ENCODE data around the gene RPS5.

DNA sequence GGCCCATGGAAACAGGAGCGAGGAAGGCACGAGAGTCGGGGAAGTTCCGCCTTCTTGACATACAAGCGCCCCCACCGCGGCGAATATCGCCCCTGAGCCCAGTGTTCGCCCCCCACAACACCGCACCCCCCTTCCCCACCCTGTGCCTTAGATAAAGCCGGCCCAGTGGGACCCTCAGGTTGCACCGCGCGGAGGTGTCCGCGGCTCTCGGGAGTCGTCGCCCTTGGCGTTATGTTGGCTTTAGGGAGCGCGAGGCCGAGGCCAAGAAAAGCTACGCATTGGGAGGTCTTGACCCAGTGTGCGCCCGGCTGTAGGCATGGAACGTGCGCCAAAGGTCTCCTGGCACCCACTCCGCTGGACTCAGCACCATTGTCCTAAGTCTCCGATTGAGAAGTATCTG is 53.5 kb downstream of the RPS5 start:
- TF ChIP-seq, protein P1, sequence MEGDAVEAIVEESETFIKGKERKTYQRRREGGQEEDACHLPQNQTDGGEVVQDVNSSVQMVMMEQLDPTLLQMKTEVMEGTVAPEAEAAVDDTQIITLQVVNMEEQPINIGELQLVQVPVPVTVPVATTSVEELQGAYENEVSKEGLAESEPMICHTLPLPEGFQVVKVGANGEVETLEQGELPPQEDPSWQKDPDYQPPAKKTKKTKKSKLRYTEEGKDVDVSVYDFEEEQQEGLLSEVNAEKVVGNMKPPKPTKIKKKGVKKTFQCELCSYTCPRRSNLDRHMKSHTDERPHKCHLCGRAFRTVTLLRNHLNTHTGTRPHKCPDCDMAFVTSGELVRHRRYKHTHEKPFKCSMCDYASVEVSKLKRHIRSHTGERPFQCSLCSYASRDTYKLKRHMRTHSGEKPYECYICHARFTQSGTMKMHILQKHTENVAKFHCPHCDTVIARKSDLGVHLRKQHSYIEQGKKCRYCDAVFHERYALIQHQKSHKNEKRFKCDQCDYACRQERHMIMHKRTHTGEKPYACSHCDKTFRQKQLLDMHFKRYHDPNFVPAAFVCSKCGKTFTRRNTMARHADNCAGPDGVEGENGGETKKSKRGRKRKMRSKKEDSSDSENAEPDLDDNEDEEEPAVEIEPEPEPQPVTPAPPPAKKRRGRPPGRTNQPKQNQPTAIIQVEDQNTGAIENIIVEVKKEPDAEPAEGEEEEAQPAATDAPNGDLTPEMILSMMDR (conservative IDR thresholded peaks at IDR 0.05 in 1 of 2, IDR thresholded peaks at IDR 0.05 in 1 of 2; ENCODE audit: low read depth in 1 of 2, low read length in 2 of 2): no peak
- TF ChIP-seq EZH2 (IDR thresholded peaks at IDR 0.05; ENCODE audit: low read length, missing control alignments): no peak

Data from fibroblast of lung (primary cell).